MM.1S (cell line): Measurements from ENCODE around the gene TCF15.

ENCODE experiments used
- DNase-seq: peaks from one replicate; pipeline ENCODE4 v3.0.0-alpha.2; 2015
- H2AFZ ChIP-seq: fragments of 300-600 bp; sonication (generic); 2 replicates; pipeline ENCODE4 v1.6.0; 2016; ENCODE audit warnings: antibody characterized with exemption, low read length
- H3F3A ChIP-seq: fragments of 300-600 bp; sonication (generic); 2 replicates; pipeline ENCODE4 v1.6.1; 2016; ENCODE audit warnings: mild to moderate bottlenecking, antibody characterized with exemption, low read length, moderate library complexity, mixed read lengths; ENCODE audit not compliant: insufficient read depth
- H3K27ac ChIP-seq: fragments of 300-600 bp; sonication (generic); 2 replicates; pipeline ENCODE4 v1.5.1; 2016; ENCODE audit warnings: mild to moderate bottlenecking, low read length
- H3K27me3 ChIP-seq: fragments of 300-600 bp; sonication (generic); replicated peaks from 2 replicates; pipeline ENCODE4 v1.6.0; 2016; ENCODE audit warnings: low read length; ENCODE audit not compliant: insufficient read depth
- H3K36me3 ChIP-seq: fragments of 300-600 bp; sonication (generic); replicated peaks from 2 replicates; pipeline ENCODE4 v1.6.1; 2016; ENCODE audit warnings: mild to moderate bottlenecking, low read length, mixed read lengths; ENCODE audit not compliant: insufficient read depth
- H3K4me1 ChIP-seq: fragments of 300-600 bp; sonication (generic); 2 replicates; pipeline ENCODE4 v1.6.1; 2016; ENCODE audit warnings: low read length, mixed read lengths
- H3K4me2 ChIP-seq: fragments of 300-600 bp; sonication (generic); 2 replicates; pipeline ENCODE4 v1.6.0; 2016; ENCODE audit warnings: low read depth, low read length
- H3K4me3 ChIP-seq: fragments of 300-600 bp; sonication (generic); 2 replicates; pipeline ENCODE4 v1.5.1; 2016; ENCODE audit warnings: low read length, mixed read lengths
- H3K79me2 ChIP-seq: fragments of 300-600 bp; sonication (generic); 2 replicates; pipeline ENCODE4 v1.6.1; 2016; ENCODE audit warnings: mixed run types, low read length, mixed read lengths
- H3K9ac ChIP-seq: fragments of 300-600 bp; sonication (generic); 2 replicates; pipeline ENCODE4 v1.6.1; 2016; ENCODE audit warnings: low read length, mixed read lengths
- H3K9me2 ChIP-seq: fragments of 300-600 bp; sonication (generic); replicated peaks from 2 replicates; pipeline ENCODE4 v1.6.1; 2016; ENCODE audit warnings: mild to moderate bottlenecking, low read length, mixed read lengths; ENCODE audit not compliant: insufficient read depth
- H3K9me3 ChIP-seq: fragments of 300-600 bp; sonication (generic); replicated peaks from 2 replicates; pipeline ENCODE4 v1.6.1; 2016; ENCODE audit warnings: mild to moderate bottlenecking, low read length, mixed read lengths; ENCODE audit not compliant: insufficient read depth
- H4K20me1 ChIP-seq: fragments of 300-600 bp; sonication (generic); 2 replicates; pipeline ENCODE4 v1.6.1; 2016; ENCODE audit warnings: mild to moderate bottlenecking, low read length, moderate library complexity, mixed read lengths; ENCODE audit not compliant: insufficient read depth
- EZH2 ChIP-seq: fragments of 300-600 bp; sonication (generic); optimal IDR thresholded peaks from 2 replicates; pipeline ENCODE3; 2017; ENCODE audit warnings: low read depth, mild to moderate bottlenecking, antibody characterized with exemption, low read length, mixed read lengths
- EZH2phosphoT487 ChIP-seq: fragments of 300-600 bp; sonication (generic); IDR thresholded peaks from 2 replicates; pipeline ENCODE4 v1.6.1; 2018; ENCODE audit warnings: antibody characterized with exemption, low read length
- TF ChIP-seq, protein P1 (sequence below): fragments of 300-600 bp; sonication (generic); IDR thresholded peaks from 2 replicates; pipeline ENCODE4 v1.5.1; 2016; ENCODE audit warnings: antibody characterized with exemption, low read length, mixed read lengths

The TCF15 gene

GRCh38 chr20:621125-621756 is 11.1 kb upstream of the TCF15 start:
- Histone ChIP-seq H3F3A (no peaks in the 10 kb centered on the region), H2AFZ (no peak overlapping the region)
- no peak for DNase-seq

GRCh38 chr20:620246-620645 is 10.1 kb upstream of the TCF15 start:
- no peaks in the 10 kb centered on the region for H3K4me1 ChIP-seq
- no peaks in the 10 kb centered on the region for H3K9me2 ChIP-seq
- no peak overlapping the region for H3K27ac ChIP-seq
- no peaks in the 10 kb centered on the region for H4K20me1 ChIP-seq
- H3K79me2 ChIP-seq: no peaks in the 10 kb centered on the region
- DNase-seq: no peak
- H3K4me3 ChIP-seq: no peak overlapping the region
- no peak overlapping the region for H2AFZ ChIP-seq
- no peak for TF ChIP-seq EZH2
- TF ChIP-seq, protein P1, sequence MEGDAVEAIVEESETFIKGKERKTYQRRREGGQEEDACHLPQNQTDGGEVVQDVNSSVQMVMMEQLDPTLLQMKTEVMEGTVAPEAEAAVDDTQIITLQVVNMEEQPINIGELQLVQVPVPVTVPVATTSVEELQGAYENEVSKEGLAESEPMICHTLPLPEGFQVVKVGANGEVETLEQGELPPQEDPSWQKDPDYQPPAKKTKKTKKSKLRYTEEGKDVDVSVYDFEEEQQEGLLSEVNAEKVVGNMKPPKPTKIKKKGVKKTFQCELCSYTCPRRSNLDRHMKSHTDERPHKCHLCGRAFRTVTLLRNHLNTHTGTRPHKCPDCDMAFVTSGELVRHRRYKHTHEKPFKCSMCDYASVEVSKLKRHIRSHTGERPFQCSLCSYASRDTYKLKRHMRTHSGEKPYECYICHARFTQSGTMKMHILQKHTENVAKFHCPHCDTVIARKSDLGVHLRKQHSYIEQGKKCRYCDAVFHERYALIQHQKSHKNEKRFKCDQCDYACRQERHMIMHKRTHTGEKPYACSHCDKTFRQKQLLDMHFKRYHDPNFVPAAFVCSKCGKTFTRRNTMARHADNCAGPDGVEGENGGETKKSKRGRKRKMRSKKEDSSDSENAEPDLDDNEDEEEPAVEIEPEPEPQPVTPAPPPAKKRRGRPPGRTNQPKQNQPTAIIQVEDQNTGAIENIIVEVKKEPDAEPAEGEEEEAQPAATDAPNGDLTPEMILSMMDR: no peak
- no peak for TF ChIP-seq EZH2phosphoT487
- H3K9ac ChIP-seq: no peak overlapping the region
- no peaks in the 10 kb centered on the region for H3K36me3 ChIP-seq
- no peak overlapping the region for H3K4me2 ChIP-seq
- H3K27me3 ChIP-seq: no peaks in the 10 kb centered on the region
- H3K9me3 ChIP-seq: no peaks in the 10 kb centered on the region
- no peaks in the 10 kb centered on the region for H3F3A ChIP-seq

More at GRCh38 chr20:621125-621756, 11.1 kb upstream of the TCF15 start:
- Histone ChIP-seq H3K4me1 (no peaks in the 10 kb centered on the region), H3K27me3 (no peaks in the 10 kb centered on the region), H3K36me3 (no peaks in the 10 kb centered on the region), H3K9me3 (no peaks in the 10 kb centered on the region), H4K20me1 (no peaks in the 10 kb centered on the region), H3K79me2 (no peaks in the 10 kb centered on the region), H3K4me3 (no peak overlapping the region), H3K4me2 (no peak overlapping the region), H3K9me2 (no peaks in the 10 kb centered on the region), H3K27ac (no peak overlapping the region), H3K9ac (no peak overlapping the region)
- no peak for TF ChIP-seq EZH2
- TF ChIP-seq EZH2phosphoT487: no peak
- TF ChIP-seq, protein P1: no peak

- Histone ChIP-seq H3K9me3 (no peaks in the 10 kb centered on the region), H2AFZ (no peak overlapping the region), H3K36me3 (no peaks in the 10 kb centered on the region), H3K9ac (no peak overlapping the region), H3K4me1 (no peaks in the 10 kb centered on the region), H3K27me3 (no peaks in the 10 kb centered on the region), H3K79me2 (no peaks in the 10 kb centered on the region), H3K4me2 (no peak overlapping the region), H3K9me2 (no peaks in the 10 kb centered on the region), H3K4me3 (no peak overlapping the region), H3K27ac (no peak overlapping the region), H4K20me1 (no peaks in the 10 kb centered on the region), H3F3A (no peaks in the 10 kb centered on the region)
- no peak for DNase-seq
- no peak for TF ChIP-seq EZH2
- TF ChIP-seq, protein P1: no peak
- no peak for TF ChIP-seq EZH2phosphoT487
Observed at GRCh38 chr20:618980-619379, 8.9 kb upstream of the TCF15 start.
